IMR-90 (cell line): ENCODE measurements around the gene ARHGEF37. TPM values are rescaled to one million over a fixed set of nuclear protein-coding genes. Genes with fewer than 3 reads are reported as not detected.

Experiments
- ATAC-seq: fragments of 200-7000 bp; cut with Tn5 transposase; 2 replicates; pipeline ENCODE4 v1.9.1; 2020; ENCODE audit warnings: low read depth, mild to moderate bottlenecking, moderate library complexity
- BruUV-seq: library from RNA; stranded (reverse); fragments of 400-500 nt; replicated peaks from 2 replicates; lab custom pipeline; 2021; lab: Mats Ljungman, UMichigan
- CTCF ChIA-PET: fragments of 300-600 bp; formaldehyde crosslinking; extraction: SDS; loops from one replicate; lab custom pipeline; 2021; ENCODE audit warnings: antibody characterized with exemption; lab: Yijun Ruan, JAX
- POLR2A ChIA-PET: fragments of 300-600 bp; sonication (Branson Sonifier 250); formaldehyde crosslinking; loops from one replicate; lab custom pipeline; 2022; ENCODE audit warnings: antibody characterized with exemption; ENCODE audit not compliant: unreplicated experiment; lab: Charles Lee
- DNase-seq: peaks from one replicate; pipeline ENCODE4 v3.0.0; 2013
- H2AFZ ChIP-seq: replicated peaks from 2 replicates; pipeline ENCODE3; 2013; ENCODE audit warnings: low read length, mild to moderate bottlenecking; ENCODE audit not compliant: poor library complexity
- H2AK5ac ChIP-seq: 2 replicates; pipeline ENCODE4 v1.6.1; 2013; ENCODE audit warnings: low read depth, low read length, inconsistent platforms
- H2AK9ac ChIP-seq: replicated peaks from 2 replicates; pipeline ENCODE3; 2013; ENCODE audit warnings: mild to moderate bottlenecking, low read depth, low read length, moderate library complexity; ENCODE audit not compliant: poor library complexity
- H2BK120ac ChIP-seq: 2 replicates; pipeline ENCODE4 v1.6.1; 2013; ENCODE audit warnings: low read depth, low read length, inconsistent platforms
- H2BK15ac ChIP-seq: 3 replicates; pipeline ENCODE4 v1.6.1; 2013; ENCODE audit warnings: low read depth, low read length, inconsistent platforms
- H2BK20ac ChIP-seq: 2 replicates; pipeline ENCODE4 v1.6.1; 2013; ENCODE audit warnings: low read depth, mild to moderate bottlenecking, inconsistent platforms, low read length, moderate library complexity
- H2BK5ac ChIP-seq: 2 replicates; pipeline ENCODE4 v1.6.1; 2013; ENCODE audit warnings: mild to moderate bottlenecking, low read depth, low read length, inconsistent platforms; ENCODE audit not compliant: poor library complexity, severe bottlenecking
- H3K14ac ChIP-seq: replicated peaks from 2 replicates; pipeline ENCODE4 v1.6.1; 2013; ENCODE audit warnings: low read depth, low read length, inconsistent platforms
- H3K18ac ChIP-seq: 2 replicates; pipeline ENCODE4 v1.6.1; 2013; ENCODE audit warnings: low read depth, low read length, control low read depth
- H3K23ac ChIP-seq: 2 replicates; pipeline ENCODE4 v1.6.1; 2013; ENCODE audit warnings: low read depth, low read length, inconsistent platforms
- H3K27ac ChIP-seq: 2 replicates; pipeline ENCODE4 v1.5.1; 2013; ENCODE audit warnings: mild to moderate bottlenecking, control low read depth, low read length; ENCODE audit not compliant: insufficient read depth
- H3K27me3 ChIP-seq: 2 replicates; pipeline ENCODE4 v1.6.1; 2013; ENCODE audit warnings: low read length; ENCODE audit not compliant: control insufficient read depth, insufficient read depth
- H3K36me3 ChIP-seq: 2 replicates; pipeline ENCODE4 v1.6.1; 2013; ENCODE audit warnings: low read length, mixed read lengths; ENCODE audit not compliant: control insufficient read depth, insufficient read depth
- H3K4ac ChIP-seq: 2 replicates; pipeline ENCODE4 v1.6.1; 2013; ENCODE audit warnings: low read depth, low read length, inconsistent platforms
- H3K4me1 ChIP-seq: 2 replicates; pipeline ENCODE4 v1.6.1; 2013; ENCODE audit warnings: low read length, mixed read lengths; ENCODE audit not compliant: control insufficient read depth, insufficient read depth
- H3K4me2 ChIP-seq: 2 replicates; pipeline ENCODE4 v1.6.1; 2013; ENCODE audit warnings: low read depth, mild to moderate bottlenecking, control low read depth, low read length, moderate library complexity
- H3K4me3 ChIP-seq: 2 replicates; pipeline ENCODE4 v1.5.1; 2013; ENCODE audit warnings: low read depth, mild to moderate bottlenecking, control low read depth, low read length, moderate library complexity; ENCODE audit not compliant: insufficient read depth
- H3K56ac ChIP-seq: 2 replicates; pipeline ENCODE4 v1.6.1; 2013; ENCODE audit warnings: low read length, inconsistent platforms; ENCODE audit not compliant: insufficient read depth; ENCODE audit errors: extremely low read depth
- H3K79me1 ChIP-seq, 2 experiments: 2 replicates each; pipeline ENCODE4 v1.6.1; 2013; ENCODE audit warnings: low read length in 2 of 2, inconsistent platforms in 1 of 2, low read depth in 1 of 2
- H3K9ac ChIP-seq: 2 replicates; pipeline ENCODE4 v1.6.1; 2013; ENCODE audit warnings: low read depth, low read length, control low read depth
- H3K9me1 ChIP-seq: 2 replicates; pipeline ENCODE4 v1.6.1; 2013; ENCODE audit warnings: low read length, inconsistent platforms; ENCODE audit not compliant: insufficient read depth
- H3K9me3 ChIP-seq: 2 replicates; pipeline ENCODE4 v1.6.1; 2013; ENCODE audit warnings: low read length; ENCODE audit not compliant: control insufficient read depth, insufficient read depth
- H4K20me1 ChIP-seq: 2 replicates; pipeline ENCODE4 v1.6.1; 2013; ENCODE audit warnings: low read length, inconsistent platforms; ENCODE audit not compliant: insufficient read depth
- H4K5ac ChIP-seq: 2 replicates; pipeline ENCODE4 v1.6.1; 2013; ENCODE audit warnings: mild to moderate bottlenecking, low read depth, low read length, control low read depth
- H4K8ac ChIP-seq, 2 experiments: 2 replicates each; pipeline ENCODE4 v1.6.1; 2013; ENCODE audit warnings: low read depth in 2 of 2, low read length in 2 of 2, control low read depth in 1 of 2, inconsistent platforms in 1 of 2
- H4K91ac ChIP-seq: 2 replicates; pipeline ENCODE4 v1.6.1; 2013; ENCODE audit warnings: low read depth, low read length, inconsistent platforms; ENCODE audit not compliant: insufficient read depth
- BHLHE40 ChIP-seq: fragments of 150-350 bp; IDR thresholded peaks from 2 replicates; pipeline ENCODE4 v1.6.1; 2016; ENCODE audit warnings: mild to moderate bottlenecking, low read depth, low read length
- CEBPB ChIP-seq: IDR thresholded peaks from 2 replicates; pipeline ENCODE4 v1.6.1; 2012; ENCODE audit warnings: low read depth, low read length, improper control_type of control experiment
- CHD1 ChIP-seq: IDR thresholded peaks from 2 replicates; pipeline ENCODE4 v1.6.1; 2012; ENCODE audit warnings: low read depth, low read length, improper control_type of control experiment
- FOS ChIP-seq: fragments of 150-350 bp; IDR thresholded peaks from 2 replicates; pipeline ENCODE4 v1.6.1; 2016; ENCODE audit warnings: low read depth, low read length
- MAFK ChIP-seq: IDR thresholded peaks from 2 replicates; pipeline ENCODE4 v1.6.1; 2012; ENCODE audit warnings: low read depth, low read length, improper control_type of control experiment
- MAZ ChIP-seq: IDR thresholded peaks from 2 replicates; pipeline ENCODE4 v1.6.1; 2012; ENCODE audit warnings: low read depth, mild to moderate bottlenecking, low read length, improper control_type of control experiment, moderate library complexity, borderline replicate concordance
- MXI1 ChIP-seq: IDR thresholded peaks from 2 replicates; pipeline ENCODE4 v1.6.1; 2012; ENCODE audit warnings: low read depth, mild to moderate bottlenecking, low read length, moderate library complexity, borderline replicate concordance
- NFE2L2 ChIP-seq: fragments of 150-350 bp; IDR thresholded peaks from 2 replicates; pipeline ENCODE4 v1.6.1; 2016; ENCODE audit warnings: low read depth, mild to moderate bottlenecking, low read length
- POLR2A ChIP-seq: IDR thresholded peaks from 2 replicates; pipeline ENCODE4 v1.6.1; 2012; ENCODE audit warnings: mild to moderate bottlenecking, low read depth, low read length
- RAD21 ChIP-seq: IDR thresholded peaks from 2 replicates; pipeline ENCODE4 v1.6.1; 2012; ENCODE audit warnings: low read length, improper control_type of control experiment
- RCOR1 ChIP-seq: IDR thresholded peaks from 2 replicates; pipeline ENCODE4 v1.6.1; 2012; ENCODE audit warnings: mild to moderate bottlenecking, low read length, improper control_type of control experiment; ENCODE audit not compliant: insufficient replicate concordance
- RFX5 ChIP-seq: IDR thresholded peaks from 2 replicates; pipeline ENCODE4 v1.8.0; 2012; ENCODE audit warnings: low read depth, mild to moderate bottlenecking, low read length, moderate library complexity
- SMC3 ChIP-seq: fragments of 150-350 bp; IDR thresholded peaks from 2 replicates; pipeline ENCODE4 v1.6.1; 2016; ENCODE audit warnings: low read depth, mild to moderate bottlenecking, antibody characterized with exemption, low read length, moderate library complexity
- WGBS, 2 experiments: methylation state at CpG; one replicate each; pipeline versions ENCODE4 v1.1.5 to v1.1.7; 2013; ENCODE audit warnings: missing lambda C conversion rate in 2 of 2; ENCODE audit not compliant: insufficient read length in 1 of 2; ENCODE audit errors: extremely low coverage in 2 of 2; 5-methylcytosine and 5-hydroxymethylcytosine counted together
- dilution Hi-C: fragments of 300-500 bp; cut with HindIII; formaldehyde crosslinking; loops from one replicate; pipeline ENCODE4 v1.14.3; 2018; ENCODE audit warnings: low sequenced_read_pairs; ENCODE audit not compliant: unreplicated experiment
- in situ Hi-C: fragments of 300-500 bp; cut with MboI; formaldehyde crosslinking; loops from 3 replicates; pipeline ENCODE4 v1.14.3; 2019; ENCODE audit warnings: low sequenced_read_pairs, inconsistent platforms, mixed read lengths
- intact Hi-C: fragments of 100-400 bp; cut with micrococcal nuclease; formaldehyde crosslinking; loops from 2 replicates; pipeline ENCODE4 v1.10.0; 2022
- polyA plus RNA-seq, 3 experiments: library from polyadenylated mRNA; depleted of rRNA; stranded (reverse); fragments of >200 nt; gene quantifications; 2 replicates each; pipeline ENCODE4 v1.2.3, GENCODE V29; 2012; ENCODE audit warnings: low replicate concordance in 1 of 3
- total RNA-seq: library from RNA; depleted of rRNA; stranded (reverse); fragments of >200 nt; gene quantifications from 2 replicates; pipeline ENCODE4 v1.2.3, GENCODE V29; 2012
- TF ChIP-seq, protein P1 (sequence below): fragments of 150-350 bp; IDR thresholded peaks from 2 replicates; pipeline ENCODE4 v1.6.1; 2016; ENCODE audit warnings: low read depth, mild to moderate bottlenecking, low read length, moderate library complexity, borderline replicate concordance
- TF ChIP-seq, protein P2 (sequence below): fragments of 150-350 bp; IDR thresholded peaks from 2 replicates; pipeline ENCODE4 v1.6.1; 2017; ENCODE audit warnings: mild to moderate bottlenecking, antibody characterized with exemption, low read length, low read depth
- TF ChIP-seq, protein P3 (sequence below): conservative IDR thresholded peaks from 2 replicates; pipeline ENCODE4 v1.5.1; 2012; ENCODE audit warnings: mild to moderate bottlenecking, low read depth, low read length, improper control_type of control experiment

Gene ARHGEF37
- total and polyA plus RNA-seq, 2 of the 4 experiments (the other 2 are of a cell fraction) = 0.39 to 0.54 TPM

DNA sequence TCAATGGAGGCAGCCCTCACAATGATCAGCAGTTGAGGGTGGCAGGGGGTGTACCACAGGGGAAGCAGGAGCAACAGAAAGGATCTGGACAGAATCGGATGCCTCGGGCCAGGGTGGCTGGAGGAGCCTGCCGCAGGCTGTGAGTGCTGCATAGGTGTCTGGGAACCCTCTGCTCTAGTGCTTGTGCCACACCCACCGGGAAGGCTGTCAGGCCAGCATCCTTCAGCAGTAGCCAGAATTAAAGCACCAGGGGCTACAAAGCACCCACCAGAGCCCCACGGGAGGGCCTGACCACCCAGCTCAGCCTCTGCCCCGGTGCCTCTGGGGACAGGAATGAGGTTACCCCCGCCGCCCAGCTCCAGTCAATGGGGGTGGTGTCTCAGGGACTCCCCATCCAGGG lies 49.0 kb downstream of the ARHGEF37 start:
- no peak for ATAC-seq
- no peak overlapping the region for H4K5ac ChIP-seq

More for the DNA sequence above, 49.0 kb downstream of the ARHGEF37 start:
- Histone ChIP-seq H3K27me3 (peaks cover 2% of the 10 kb centered on the region; the same call in 1 of the 2 replicates), H2BK15ac (no peak overlapping the region), H3K4me3 (no peak overlapping the region), H4K8ac (no peak overlapping the region), H3K9ac (no peak overlapping the region), H2BK20ac (no peak overlapping the region), H3K9me3 (no peaks in the 10 kb centered on the region), H4K20me1 (no peaks in the 10 kb centered on the region), H3K56ac (no peak overlapping the region), H3K4ac (no peak overlapping the region), H3K14ac (no peak overlapping the region), H2AFZ (no peak overlapping the region), H3K18ac (no peak overlapping the region), H2BK120ac (no peak overlapping the region), H3K79me1 (no peaks in the 10 kb centered on the region), H3K27ac (no peak overlapping the region), H3K23ac (no peak overlapping the region), H2AK5ac (no peak overlapping the region), H3K4me1 (peaks cover 9% of the 10 kb centered on the region), H3K4me2 (no peak overlapping the region), H3K36me3 (no peaks in the 10 kb centered on the region), H2BK5ac (no peak overlapping the region), H2AK9ac (no peak overlapping the region), H3K9me1 (peaks cover 6% of the 10 kb centered on the region; the same call in 1 of the 2 replicates), H4K91ac (no peak overlapping the region)
- in situ Hi-C loops = loop anchor here (25.0 kb wide), 2 partner anchors 582 to 807 kb away; partner anchors contain the start of gene RPS14
- CTCF ChIA-PET = no interaction called here
- dilution Hi-C loops = loop anchor here (10.0 kb wide), 1 partner anchor 194 kb away; no protein-coding TSS in a partner anchor
- no TSS peak for BruUV-seq
- POLR2A ChIA-PET = no interaction called here
- intact Hi-C loops = no loop called here
- TF ChIP-seq CEBPB = no peak
- TF ChIP-seq SMC3 = no peak
- no peak for TF ChIP-seq RFX5
- no peak for TF ChIP-seq RCOR1
- TF ChIP-seq MAFK = no peak
- no peak for TF ChIP-seq RAD21
- no peak for TF ChIP-seq FOS
- no peak for TF ChIP-seq CHD1
- TF ChIP-seq MXI1 = no peak
- no peak for TF ChIP-seq POLR2A
- TF ChIP-seq, protein P1, sequence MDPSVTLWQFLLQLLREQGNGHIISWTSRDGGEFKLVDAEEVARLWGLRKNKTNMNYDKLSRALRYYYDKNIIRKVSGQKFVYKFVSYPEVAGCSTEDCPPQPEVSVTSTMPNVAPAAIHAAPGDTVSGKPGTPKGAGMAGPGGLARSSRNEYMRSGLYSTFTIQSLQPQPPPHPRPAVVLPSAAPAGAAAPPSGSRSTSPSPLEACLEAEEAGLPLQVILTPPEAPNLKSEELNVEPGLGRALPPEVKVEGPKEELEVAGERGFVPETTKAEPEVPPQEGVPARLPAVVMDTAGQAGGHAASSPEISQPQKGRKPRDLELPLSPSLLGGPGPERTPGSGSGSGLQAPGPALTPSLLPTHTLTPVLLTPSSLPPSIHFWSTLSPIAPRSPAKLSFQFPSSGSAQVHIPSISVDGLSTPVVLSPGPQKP = no peak
- no peak for TF ChIP-seq BHLHE40
- TF ChIP-seq NFE2L2 = no peak
- TF ChIP-seq, protein P2, sequence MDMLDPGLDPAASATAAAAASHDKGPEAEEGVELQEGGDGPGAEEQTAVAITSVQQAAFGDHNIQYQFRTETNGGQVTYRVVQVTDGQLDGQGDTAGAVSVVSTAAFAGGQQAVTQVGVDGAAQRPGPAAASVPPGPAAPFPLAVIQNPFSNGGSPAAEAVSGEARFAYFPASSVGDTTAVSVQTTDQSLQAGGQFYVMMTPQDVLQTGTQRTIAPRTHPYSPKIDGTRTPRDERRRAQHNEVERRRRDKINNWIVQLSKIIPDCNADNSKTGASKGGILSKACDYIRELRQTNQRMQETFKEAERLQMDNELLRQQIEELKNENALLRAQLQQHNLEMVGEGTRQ = no peak
- TF ChIP-seq, protein P3, sequence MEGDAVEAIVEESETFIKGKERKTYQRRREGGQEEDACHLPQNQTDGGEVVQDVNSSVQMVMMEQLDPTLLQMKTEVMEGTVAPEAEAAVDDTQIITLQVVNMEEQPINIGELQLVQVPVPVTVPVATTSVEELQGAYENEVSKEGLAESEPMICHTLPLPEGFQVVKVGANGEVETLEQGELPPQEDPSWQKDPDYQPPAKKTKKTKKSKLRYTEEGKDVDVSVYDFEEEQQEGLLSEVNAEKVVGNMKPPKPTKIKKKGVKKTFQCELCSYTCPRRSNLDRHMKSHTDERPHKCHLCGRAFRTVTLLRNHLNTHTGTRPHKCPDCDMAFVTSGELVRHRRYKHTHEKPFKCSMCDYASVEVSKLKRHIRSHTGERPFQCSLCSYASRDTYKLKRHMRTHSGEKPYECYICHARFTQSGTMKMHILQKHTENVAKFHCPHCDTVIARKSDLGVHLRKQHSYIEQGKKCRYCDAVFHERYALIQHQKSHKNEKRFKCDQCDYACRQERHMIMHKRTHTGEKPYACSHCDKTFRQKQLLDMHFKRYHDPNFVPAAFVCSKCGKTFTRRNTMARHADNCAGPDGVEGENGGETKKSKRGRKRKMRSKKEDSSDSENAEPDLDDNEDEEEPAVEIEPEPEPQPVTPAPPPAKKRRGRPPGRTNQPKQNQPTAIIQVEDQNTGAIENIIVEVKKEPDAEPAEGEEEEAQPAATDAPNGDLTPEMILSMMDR = no peak
- no peak for TF ChIP-seq MAZ
- no peak for DNase-seq
- WGBS, 2 experiments = 100% methylated on average over 2 of the region's 8 CpGs; no CpG with 5 or more reads in 1 of the 2 experiments
